ENCODE measurements around the gene CENPH. TPM values are rescaled to one million over a fixed set of nuclear protein-coding genes. Genes with fewer than 3 reads are reported as not detected.

Gene CENPH
- total and polyA plus RNA-seq, 2 of the 8 experiments (the other 6 are each of a cell fraction or from before 2014, with no cell fraction given): 69.0 to 82.8 TPM

GRCh38 chr5:69212022-69212421 is 22.6 kb downstream of the CENPH start:
- no peak overlapping the region for H4K5ac ChIP-seq (ENCODE audit: insufficient read length, low read depth, low read length)
- no peak overlapping the region for H3K27ac ChIP-seq (ENCODE audit: low read depth, low read length)
- H3K23ac ChIP-seq (ENCODE audit: insufficient read length): no peak overlapping the region
- WGBS, 2 experiments (ENCODE audit: extremely low coverage in 1 of 2, insufficient coverage in 1 of 2, insufficient read length in 1 of 2, insufficient replicate concordance in 2 of 2, low coverage in 1 of 2, low lambda C conversion rate in 2 of 2, missing lambda C conversion rate in 1 of 2): 94% methylated on average over 2 of the region's 2 CpGs; no CpG with 5 or more reads in 1 of the 2 experiments
- no peak overlapping the region for H2BK5ac ChIP-seq (ENCODE audit: low read depth, low read length)
- no peak overlapping the region for H3K56ac ChIP-seq (replicated peaks; ENCODE audit: insufficient read length, low read depth, low read length)
- TF ChIP-seq RBBP5 (IDR thresholded peaks at IDR 0.05; ENCODE audit: borderline replicate concordance, low read depth, low read length): no peak
- TF ChIP-seq MAFK (IDR thresholded peaks at IDR 0.05; ENCODE audit: low read depth, low read length): no peak
- TF ChIP-seq CBX5 (IDR thresholded peaks at IDR 0.05; ENCODE audit: low read depth, low read length): no peak
- no peak for TF ChIP-seq SIX5 (IDR thresholded peaks at IDR 0.05; ENCODE audit: low read depth, low read length)
- no peak for TF ChIP-seq NRF1 (IDR thresholded peaks at IDR 0.05; ENCODE audit: low read depth, low read length)
- TF ChIP-seq ZNF274 (IDR thresholded peaks at IDR 0.05; ENCODE audit: borderline replicate concordance, extremely low read depth, low read length): no peak
- TF ChIP-seq JUND (IDR thresholded peaks at IDR 0.05; ENCODE audit: low read length): no peak
- TF ChIP-seq SRF (IDR thresholded peaks at IDR 0.05; ENCODE audit: low read depth, low read length): no peak
- TF ChIP-seq RXRA (IDR thresholded peaks at IDR 0.05; ENCODE audit: insufficient read depth, low read depth, low read length): no peak
- no peak for TF ChIP-seq E2F6 (IDR thresholded peaks at IDR 0.05)
- no peak overlapping the region for H3K18ac ChIP-seq (ENCODE audit: extremely low read depth, low read length)
- no peak overlapping the region for H3K4me2 ChIP-seq (ENCODE audit: insufficient read depth in 1 of 2, low read depth in 2 of 2, low read length in 2 of 2)
- no peaks in the 10 kb centered on the region for H3K79me1 ChIP-seq (ENCODE audit: low read depth, low read length)
- FAIRE-seq (no peak), DNase-seq (ENCODE audit: low read depth in 1 of 2, low spot score in 2 of 2) (no peak)
- POLR2A ChIA-PET (ENCODE audit: partially characterized antibody): interaction anchor here (1.1 to 7.0 kb wide), 7 partner anchors 13 to 118 kb away, joined by 3 to 73 read pairs (median 10); partner anchors contain the start of genes CCNB1, CENPH and SLC30A5
- H2BK15ac ChIP-seq (ENCODE audit: low read length): no peak overlapping the region
- no peak overlapping the region for H2BK20ac ChIP-seq (ENCODE audit: low read length)
- no peak overlapping the region for H3K14ac ChIP-seq (ENCODE audit: insufficient read length)
- CTCF ChIA-PET (ENCODE audit: partially characterized antibody): interaction anchor here (1.2 kb wide), 1 partner anchor 14 kb away, joined by 4 read pairs; no protein-coding TSS in a partner anchor
- no peaks in the 10 kb centered on the region for H3K9me3 ChIP-seq (ENCODE audit: insufficient read depth in 2 of 2, low read depth in 1 of 2, low read length in 1 of 2)
- peaks cover 0 to 43% (median 6%) of the 10 kb centered on the region in 4 experiments; a peak in 3 of 8 replicates for H3K36me3 ChIP-seq (ENCODE audit: control insufficient read depth in 2 of 4, insufficient read depth in 4 of 4, low read length in 3 of 4)
- H2AK5ac ChIP-seq (ENCODE audit: low read depth, low read length): no peak overlapping the region
- H2BK12ac ChIP-seq (ENCODE audit: low read depth, low read length): no peak overlapping the region
- H3K9ac ChIP-seq (replicated peaks in 1 of 4; ENCODE audit: extremely low read depth in 1 of 4, low read depth in 3 of 4, low read length in 3 of 4): no peak overlapping the region
- H3K79me2 ChIP-seq (ENCODE audit: control insufficient read depth in 1 of 2, insufficient read depth in 2 of 2, low read length in 2 of 2): no peaks in the 10 kb centered on the region
- H2BK120ac ChIP-seq (replicated peaks; ENCODE audit: low read depth, low read length): no peak overlapping the region
- no peak overlapping the region for H4K91ac ChIP-seq (replicated peaks; ENCODE audit: insufficient read length, low read length)
- H3K4me1 ChIP-seq (replicated peaks in 1 of 4; ENCODE audit: control insufficient read depth in 3 of 4, insufficient read depth in 4 of 4, low read length in 3 of 4): no peaks in the 10 kb centered on the region
- H2AFZ ChIP-seq (ENCODE audit: low read length): no peak overlapping the region
- H3K27me3 ChIP-seq (replicated peaks in 1 of 4; ENCODE audit: control insufficient read depth in 3 of 4, extremely low read depth in 1 of 4, insufficient read depth in 3 of 4, low read length in 3 of 4): no peaks in the 10 kb centered on the region
- H3K4ac ChIP-seq (replicated peaks; ENCODE audit: insufficient read length, low read depth, low read length): no peak overlapping the region
- H3K23me2 ChIP-seq (ENCODE audit: low read depth, low read length): no peaks in the 10 kb centered on the region
- no peaks in the 10 kb centered on the region for H4K20me1 ChIP-seq (replicated peaks in 1 of 2; ENCODE audit: control insufficient read depth in 1 of 2, insufficient read depth in 2 of 2, low read length in 2 of 2)
- no peak overlapping the region for H4K8ac ChIP-seq (ENCODE audit: extremely low read depth, insufficient read depth, low read length)
- H3K4me3 ChIP-seq (ENCODE audit: extremely low read depth in 1 of 4, insufficient read depth in 2 of 4, low read depth in 3 of 4, low read length in 4 of 4): no peak overlapping the region

All from H1 (cell line).